OCI-LY1 (cell line): ENCODE measurements around the gene DENND6A.
"Not testable (repeated sequence)": the region's sequence is repeated elsewhere in the genome, so short reads cannot be mapped to it uniquely, and the experiment has no call there.

Experiments used
- H2AFZ ChIP-seq: fragments of 200-600 bp; sonication (generic), shearing (Covaris generic); 2 replicates; pipeline ENCODE4 v1.6.0; 2014; ENCODE audit warnings: antibody characterized with exemption, mild to moderate bottlenecking, low read length
- H3F3A ChIP-seq: fragments of 200-600 bp; sonication (generic), shearing (Covaris generic); 2 replicates; pipeline ENCODE4 v1.6.0; 2014; ENCODE audit warnings: mild to moderate bottlenecking, antibody characterized with exemption, low read length, moderate library complexity; ENCODE audit not compliant: insufficient read depth
- H3K27ac ChIP-seq: fragments of 200-600 bp; sonication (generic); 2 replicates; pipeline ENCODE4 v1.5.1; 2014; ENCODE audit warnings: low read length, mixed run types, mild to moderate bottlenecking, low read depth; ENCODE audit not compliant: poor library complexity, severe bottlenecking
- H3K27me3 ChIP-seq: fragments of 200-600 bp; sonication (generic); 2 replicates; pipeline ENCODE4 v1.6.0; 2014; ENCODE audit warnings: antibody characterized with exemption, mild to moderate bottlenecking, low read length, moderate library complexity; ENCODE audit not compliant: insufficient read depth
- H3K36me3 ChIP-seq: fragments of 200-600 bp; sonication (generic); 2 replicates; pipeline ENCODE4 v1.6.1; 2014; ENCODE audit warnings: mild to moderate bottlenecking, antibody characterized with exemption, low read length, moderate library complexity, mixed read lengths; ENCODE audit not compliant: insufficient read depth
- H3K4me1 ChIP-seq: fragments of 200-600 bp; sonication (generic); 2 replicates; pipeline ENCODE4 v1.5.1; 2014; ENCODE audit warnings: mild to moderate bottlenecking, low read length, moderate library complexity; ENCODE audit not compliant: insufficient read depth, severe bottlenecking
- H3K4me2 ChIP-seq: fragments of 200-600 bp; sonication (generic), shearing (Covaris generic); 2 replicates; pipeline ENCODE4 v1.6.1; 2014; ENCODE audit warnings: low read length
- H3K4me3 ChIP-seq: fragments of 200-600 bp; sonication (generic); 2 replicates; pipeline ENCODE4 v1.5.1; 2014; ENCODE audit warnings: low read length, low read depth, mild to moderate bottlenecking, mixed read lengths; ENCODE audit not compliant: poor library complexity, severe bottlenecking
- H3K79me2 ChIP-seq: fragments of 200-600 bp; shearing (Covaris generic); 2 replicates; pipeline ENCODE4 v1.6.1; 2016; ENCODE audit warnings: mixed run types, low read length, mixed read lengths; ENCODE audit not compliant: insufficient read depth
- H3K9ac ChIP-seq: fragments of 200-600 bp; sonication (generic), shearing (Covaris generic); 2 replicates; pipeline ENCODE4 v1.6.1; 2014; ENCODE audit warnings: mild to moderate bottlenecking, low read length, mixed read lengths
- H3K9me2 ChIP-seq: fragments of 200-600 bp; sonication (generic), shearing (Covaris generic); 2 replicates; pipeline ENCODE4 v1.6.1; 2014; ENCODE audit warnings: low read depth, mild to moderate bottlenecking, low read length, mixed read lengths
- H3K9me3 ChIP-seq: fragments of 200-600 bp; shearing (Covaris generic); 2 replicates; pipeline ENCODE4 v1.6.1; 2014; ENCODE audit warnings: low read length, mixed read lengths
- H4K20me1 ChIP-seq: fragments of 200-600 bp; sonication (generic), shearing (Covaris generic); 2 replicates; pipeline ENCODE4 v1.6.0; 2016; ENCODE audit warnings: mild to moderate bottlenecking, low read length; ENCODE audit not compliant: insufficient read depth
- EZH2 ChIP-seq: fragments of 200-600 bp; sonication (generic), shearing (Covaris generic); IDR thresholded peaks from 2 replicates; pipeline ENCODE4 v1.8.0; 2017; ENCODE audit warnings: borderline replicate concordance, mixed run types, mild to moderate bottlenecking, antibody characterized with exemption, low read length, moderate library complexity, mixed read lengths
- TF ChIP-seq, protein P1 (sequence below): fragments of 200-600 bp; sonication (generic), shearing (Covaris generic); IDR thresholded peaks from 2 replicates; pipeline ENCODE4 v1.5.1; 2017; ENCODE audit warnings: mild to moderate bottlenecking, antibody characterized with exemption, low read length, moderate library complexity, mixed read lengths

The DENND6A gene

DNA sequence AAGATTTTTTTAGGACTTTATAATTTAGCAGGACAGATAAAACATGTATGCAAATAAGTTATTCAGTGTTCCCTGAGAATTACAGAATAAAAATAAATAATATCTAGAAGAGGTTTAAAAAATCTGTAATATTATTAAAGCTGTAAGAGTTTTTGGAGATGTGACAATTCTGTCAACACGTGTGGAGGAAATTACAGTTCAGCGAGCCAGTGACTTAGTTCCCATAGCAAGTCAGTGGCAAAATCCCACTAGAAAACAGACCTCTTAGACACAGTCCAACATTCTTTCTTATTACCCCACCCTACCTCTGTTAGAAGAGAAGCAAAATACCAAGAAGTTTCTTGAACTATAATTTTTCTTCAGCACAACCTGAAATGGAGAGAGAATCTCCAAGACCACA lies 16.2 kb upstream of the DENND6A start:
- no peaks in the 10 kb centered on the region for H3K9me2 ChIP-seq
- H4K20me1 ChIP-seq = no peaks in the 10 kb centered on the region
- H3K9ac ChIP-seq = no peak overlapping the region
- no peak overlapping the region for H3K4me2 ChIP-seq
- no peaks in the 10 kb centered on the region for H3K27me3 ChIP-seq
- H2AFZ ChIP-seq = no peak overlapping the region
- no peaks in the 10 kb centered on the region for H3K4me1 ChIP-seq
- no peaks in the 10 kb centered on the region for H3F3A ChIP-seq
- peaks cover 6% of the 10 kb centered on the region; the same call in 1 of the 2 replicates for H3K9me3 ChIP-seq
- no peaks in the 10 kb centered on the region for H3K36me3 ChIP-seq
- no peaks in the 10 kb centered on the region for H3K79me2 ChIP-seq
- no peak overlapping the region for H3K27ac ChIP-seq
- no peak for TF ChIP-seq EZH2
- TF ChIP-seq, protein P1, sequence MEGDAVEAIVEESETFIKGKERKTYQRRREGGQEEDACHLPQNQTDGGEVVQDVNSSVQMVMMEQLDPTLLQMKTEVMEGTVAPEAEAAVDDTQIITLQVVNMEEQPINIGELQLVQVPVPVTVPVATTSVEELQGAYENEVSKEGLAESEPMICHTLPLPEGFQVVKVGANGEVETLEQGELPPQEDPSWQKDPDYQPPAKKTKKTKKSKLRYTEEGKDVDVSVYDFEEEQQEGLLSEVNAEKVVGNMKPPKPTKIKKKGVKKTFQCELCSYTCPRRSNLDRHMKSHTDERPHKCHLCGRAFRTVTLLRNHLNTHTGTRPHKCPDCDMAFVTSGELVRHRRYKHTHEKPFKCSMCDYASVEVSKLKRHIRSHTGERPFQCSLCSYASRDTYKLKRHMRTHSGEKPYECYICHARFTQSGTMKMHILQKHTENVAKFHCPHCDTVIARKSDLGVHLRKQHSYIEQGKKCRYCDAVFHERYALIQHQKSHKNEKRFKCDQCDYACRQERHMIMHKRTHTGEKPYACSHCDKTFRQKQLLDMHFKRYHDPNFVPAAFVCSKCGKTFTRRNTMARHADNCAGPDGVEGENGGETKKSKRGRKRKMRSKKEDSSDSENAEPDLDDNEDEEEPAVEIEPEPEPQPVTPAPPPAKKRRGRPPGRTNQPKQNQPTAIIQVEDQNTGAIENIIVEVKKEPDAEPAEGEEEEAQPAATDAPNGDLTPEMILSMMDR = no peak
- H3K4me3 ChIP-seq = no peak overlapping the region

DNA sequence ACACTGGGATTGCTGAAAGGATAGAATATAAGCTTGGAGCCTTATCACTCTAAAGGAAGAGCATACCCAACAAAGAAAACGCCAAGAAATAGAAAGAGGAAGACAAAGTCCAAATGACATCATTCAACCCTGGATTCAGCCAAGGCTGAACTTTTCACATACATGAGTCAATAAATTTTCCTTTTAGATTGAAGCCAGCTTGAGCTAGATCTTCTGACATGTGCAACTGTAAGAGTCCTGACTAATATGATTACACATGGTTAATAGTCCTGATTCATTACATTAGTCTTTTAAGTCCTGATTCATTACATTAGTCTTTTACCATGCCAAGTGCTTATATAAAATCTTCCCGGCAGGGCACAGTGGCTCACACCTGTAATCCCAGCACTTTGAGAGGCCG lies 13.6 kb upstream of the DENND6A start:
- Histone ChIP-seq H3K9me3 (peaks cover 6% of the 10 kb centered on the region; the same call in 1 of the 2 replicates), H3K9ac (no peak overlapping the region), H4K20me1 (no peaks in the 10 kb centered on the region), H3K27me3 (no peaks in the 10 kb centered on the region), H3K79me2 (no peaks in the 10 kb centered on the region), H2AFZ (no peak overlapping the region), H3K27ac (no peak overlapping the region), H3K36me3 (no peaks in the 10 kb centered on the region), H3K9me2 (no peaks in the 10 kb centered on the region), H3K4me3 (no peak overlapping the region), H3K4me1 (no peaks in the 10 kb centered on the region), H3F3A (no peaks in the 10 kb centered on the region), H3K4me2 (no peak overlapping the region)
- no peak for TF ChIP-seq EZH2
- TF ChIP-seq, protein P1 = no peak

DNA sequence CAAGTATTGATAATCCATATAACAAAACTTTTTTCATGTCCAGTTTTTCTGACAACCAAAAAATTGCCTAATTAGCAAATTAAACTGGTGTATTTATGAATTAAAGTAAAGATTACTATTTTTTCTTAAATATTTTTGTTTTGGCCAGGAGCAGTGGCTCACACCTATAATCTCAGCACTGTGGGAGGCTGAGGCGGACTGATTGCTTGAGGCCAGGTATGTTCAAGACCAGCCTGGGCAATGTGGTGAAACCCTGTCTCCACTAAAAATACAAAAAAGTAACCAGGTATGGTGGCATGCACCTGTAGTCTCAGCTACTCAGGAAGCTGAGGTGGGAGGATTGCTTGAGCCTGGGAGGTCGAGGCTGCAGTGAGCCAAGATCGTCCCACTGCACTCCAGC lies 12.5 kb upstream of the DENND6A start:
- H3K9me2 ChIP-seq, H3F3A ChIP-seq, H3K4me1 ChIP-seq, H4K20me1 ChIP-seq, H3K36me3 ChIP-seq, H3K27me3 ChIP-seq, H3K79me2 ChIP-seq, H3K9me3 ChIP-seq, H3K9ac ChIP-seq, H3K4me2 ChIP-seq, H3K27ac ChIP-seq, H3K4me3 ChIP-seq, H2AFZ ChIP-seq: not testable (repeated sequence)

DNA sequence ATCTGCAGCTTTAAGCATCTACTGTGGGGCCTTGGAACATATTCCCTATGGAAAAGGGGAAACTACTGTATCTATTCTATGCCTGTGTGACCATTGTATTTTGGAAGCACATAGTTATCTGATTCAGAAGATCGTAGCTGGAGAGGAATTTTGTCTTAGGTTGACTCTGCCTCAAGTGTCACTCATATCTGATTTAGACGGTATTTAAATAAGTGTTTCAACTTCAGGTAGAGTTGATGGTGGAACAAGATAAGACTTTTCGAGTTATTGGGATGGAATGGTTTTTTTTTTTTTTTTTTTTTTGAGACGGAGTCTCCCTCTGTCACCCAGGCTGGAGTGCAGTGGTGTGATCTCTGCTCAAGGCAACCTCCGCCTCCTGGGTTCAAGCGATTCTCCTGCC lies 8.9 kb upstream of the DENND6A start:
- Histone ChIP-seq H3K27ac (no peak overlapping the region), H3K4me3 (no peak overlapping the region), H3K4me1 (no peaks in the 10 kb centered on the region), H2AFZ (no peak overlapping the region), H3K36me3 (no peaks in the 10 kb centered on the region), H3K9me3 (no peaks in the 10 kb centered on the region), H3K79me2 (no peaks in the 10 kb centered on the region), H3K27me3 (no peaks in the 10 kb centered on the region), H3F3A (0 out of 2 replicates have a peak, but pooled peaks cover 3% of the 10 kb centered on the region), H3K9me2 (no peaks in the 10 kb centered on the region), H3K4me2 (no peak overlapping the region), H3K9ac (no peak overlapping the region), H4K20me1 (no peaks in the 10 kb centered on the region)
- no peak for TF ChIP-seq EZH2
- TF ChIP-seq, protein P1 = no peak
